HEK293 (cell line): ENCODE measurements around the gene PIGW.

ENCODE experiments used
- CTCF ChIA-PET: fragments of 350-600 bp; formaldehyde crosslinking; extraction: SDS; loops from one replicate; lab custom pipeline; 2021; ENCODE audit warnings: antibody characterized with exemption; lab: Yijun Ruan, JAX
- POLR2A ChIA-PET: fragments of 300-600 bp; formaldehyde crosslinking; extraction: SDS; loops from one replicate; lab custom pipeline; 2020; ENCODE audit warnings: antibody characterized with exemption, inconsistent platforms; lab: Yijun Ruan, JAX
- H3K27ac ChIP-seq: fragments of 200-500 bp; sonication (Bioruptor generic); 2 replicates; pipeline ENCODE4 v1.5.1; 2014; ENCODE audit warnings: low read depth, low read length, control low read depth, inconsistent platforms; ENCODE audit errors: extremely low read depth
- H3K36me3 ChIP-seq, 2 experiments: fragments of 200-500 bp in 1 of 2; sonication (Bioruptor generic) in 1 of 2; 1 replicate in 1 of 2; 2 replicates in 1 of 2; pipeline ENCODE4 v1.5.1; 2014 to 2017; ENCODE audit warnings: inconsistent platforms in 2 of 2, low read length in 2 of 2; ENCODE audit not compliant: control insufficient read depth in 2 of 2, insufficient read depth in 1 of 2
- H3K4me1 ChIP-seq: fragments of 200-500 bp; sonication (Bioruptor generic); 2 replicates; pipeline ENCODE4 v1.5.1; 2014; ENCODE audit warnings: mild to moderate bottlenecking, low read length, inconsistent platforms; ENCODE audit not compliant: control insufficient read depth, insufficient read depth
- H3K4me3 ChIP-seq: 2 replicates; pipeline ENCODE4 v1.5.1; 2011; ENCODE audit warnings: low read depth, mild to moderate bottlenecking, control low read depth, low read length, moderate library complexity
- H3K9me3 ChIP-seq: fragments of 200-500 bp; sonication (Bioruptor generic); 2 replicates; pipeline ENCODE4 v1.5.1; 2014; ENCODE audit warnings: low read depth, low read length, inconsistent platforms; ENCODE audit not compliant: control insufficient read depth, insufficient read depth
- ATF2 ChIP-seq: fragments of 450-650 bp; formaldehyde crosslinking; IDR thresholded peaks from 2 replicates; pipeline ENCODE4 v1.5.1; 2016; ENCODE audit warnings: missing biosample characterization, missing genetic modification characterization, low read depth
- BCL11B ChIP-seq: fragments of 450-650 bp; formaldehyde crosslinking; IDR thresholded peaks from 2 replicates; pipeline ENCODE4 v1.5.1; 2016; ENCODE audit warnings: low read depth, missing biosample characterization, missing genetic modification characterization
- BCL6B ChIP-seq: fragments of 450-650 bp; formaldehyde crosslinking; IDR thresholded peaks from 2 replicates; pipeline ENCODE4 v1.5.1; 2017; ENCODE audit warnings: missing biosample characterization, missing genetic modification characterization
- KLF1 ChIP-seq: fragments of 450-650 bp; formaldehyde crosslinking; IDR thresholded peaks from 2 replicates; pipeline ENCODE4 v1.5.1; 2016; ENCODE audit warnings: missing biosample characterization, missing genetic modification characterization
- KLF17 ChIP-seq: fragments of 450-650 bp; formaldehyde crosslinking; IDR thresholded peaks from 2 replicates; pipeline ENCODE4 v1.5.1; 2016; ENCODE audit warnings: missing biosample characterization, missing genetic modification characterization
- PRDM10 ChIP-seq: fragments of 450-650 bp; formaldehyde crosslinking; IDR thresholded peaks from 2 replicates; pipeline ENCODE4 v1.5.1; 2016; ENCODE audit warnings: missing biosample characterization, missing genetic modification characterization
- ZIC2 ChIP-seq: fragments of 450-650 bp; formaldehyde crosslinking; IDR thresholded peaks from 2 replicates; pipeline ENCODE4 v1.5.1; 2016; ENCODE audit warnings: missing biosample characterization, missing genetic modification characterization
- ZNF169 ChIP-seq: fragments of 450-650 bp; formaldehyde crosslinking; IDR thresholded peaks from 2 replicates; pipeline ENCODE4 v1.5.1; 2016; ENCODE audit warnings: missing biosample characterization, missing genetic modification characterization
- ZNF223 ChIP-seq: fragments of 450-650 bp; formaldehyde crosslinking; IDR thresholded peaks from 2 replicates; pipeline ENCODE4 v1.5.1; 2016; ENCODE audit warnings: missing biosample characterization, missing genetic modification characterization
- ZNF292 ChIP-seq: fragments of 450-650 bp; formaldehyde crosslinking; IDR thresholded peaks from 2 replicates; pipeline ENCODE4 v1.5.1; 2016; ENCODE audit warnings: low read depth, missing biosample characterization, missing genetic modification characterization, borderline replicate concordance
- ZNF37A ChIP-seq: fragments of 450-650 bp; IDR thresholded peaks from 2 replicates; pipeline ENCODE4 v1.5.1; 2018; ENCODE audit warnings: missing biosample characterization, missing genetic modification characterization
- ZNF394 ChIP-seq: fragments of 450-650 bp; formaldehyde crosslinking; IDR thresholded peaks from 2 replicates; pipeline ENCODE4 v1.5.1; 2016; ENCODE audit warnings: missing biosample characterization, missing genetic modification characterization, mild to moderate bottlenecking, moderate library complexity, borderline replicate concordance
- ZNF398 ChIP-seq: fragments of 450-650 bp; formaldehyde crosslinking; IDR thresholded peaks from 2 replicates; pipeline ENCODE4 v1.5.1; 2017; ENCODE audit warnings: missing biosample characterization, missing genetic modification characterization
- ZNF423 ChIP-seq: fragments of 450-650 bp; formaldehyde crosslinking; IDR thresholded peaks from 2 replicates; pipeline ENCODE4 v1.5.1; 2016; ENCODE audit warnings: missing biosample characterization, missing genetic modification characterization
- ZNF610 ChIP-seq: fragments of 450-650 bp; formaldehyde crosslinking; IDR thresholded peaks from 2 replicates; pipeline ENCODE4 v1.5.1; 2016; ENCODE audit warnings: missing biosample characterization, missing genetic modification characterization, borderline replicate concordance
- ZNF677 ChIP-seq: fragments of 450-650 bp; IDR thresholded peaks from 2 replicates; pipeline ENCODE4 v1.5.0; 2018; ENCODE audit warnings: missing biosample characterization, mild to moderate bottlenecking, missing genetic modification characterization, moderate library complexity
- ZNF707 ChIP-seq: fragments of 450-650 bp; formaldehyde crosslinking; IDR thresholded peaks from 2 replicates; pipeline ENCODE4 v1.5.1; 2016; ENCODE audit warnings: missing biosample characterization, missing genetic modification characterization
- ZNF776 ChIP-seq: fragments of 450-650 bp; formaldehyde crosslinking; IDR thresholded peaks from 2 replicates; pipeline ENCODE4 v1.5.0; 2017; ENCODE audit warnings: missing biosample characterization, missing genetic modification characterization, borderline replicate concordance
- ZNF837 ChIP-seq: fragments of 450-650 bp; formaldehyde crosslinking; IDR thresholded peaks from 2 replicates; pipeline ENCODE4 v1.5.1; 2016; ENCODE audit warnings: missing biosample characterization, missing genetic modification characterization

PIGW gene

GRCh38 chr17:36525888-36526287 lies 8.9 kb upstream of the PIGW start:
- Histone ChIP-seq H3K4me1 (no peaks in the 10 kb centered on the region), H3K27ac (no peak overlapping the region), H3K4me3 (no peak overlapping the region), H3K9me3 (no peaks in the 10 kb centered on the region), H3K36me3 (peaks cover 87% of the 10 kb centered on the region in 2 experiments)
- ChIA-PET POLR2A (interaction anchor here (1.3 to 1.6 kb wide), 2 partner anchors 8 to 10 kb away, joined by 3 to 4 read pairs; partner anchors contain the start of genes MYO19 and PIGW), CTCF (no interaction called here)
- TF ChIP-seq ZNF776 (tag by site-specific recombination) (no peak), ATF2 (tag by site-specific recombination) (no peak), ZIC2 (tag by site-specific recombination) (no peak), KLF1 (tag by site-specific recombination) (no peak), ZNF610 (tag by site-specific recombination) (no peak), ZNF223 (tag by site-specific recombination) (no peak), ZNF292 (tag by site-specific recombination) (no peak), ZNF837 (no peak), PRDM10 (tag by site-specific recombination) (no peak), ZNF37A (tag by site-specific recombination) (no peak), BCL11B (no peak), ZNF169 (tag by site-specific recombination) (no peak), BCL6B (tag by site-specific recombination) (no peak), ZNF707 (tag by site-specific recombination) (no peak)

- no peaks in the 10 kb centered on the region for H3K4me1 ChIP-seq
- TF ChIP-seq ZNF677 (tag by site-specific recombination) (no peak), ZNF394 (no peak), ZNF423 (tag by site-specific recombination) (no peak), KLF17 (no peak), ZNF398 (tag by site-specific recombination) (no peak)
- H3K27ac ChIP-seq: no peak overlapping the region
- H3K9me3 ChIP-seq: no peaks in the 10 kb centered on the region
- ChIA-PET POLR2A (no interaction called here), CTCF (interaction anchor here (0.6 kb wide), 1 partner anchor 12 kb away, joined by 3 read pairs; no protein-coding TSS in a partner anchor)
- H3K4me3 ChIP-seq: no peak overlapping the region
- H3K36me3 ChIP-seq: peaks cover 85 to 86% of the 10 kb centered on the region in 2 experiments
Observed at GRCh38 chr17:36527621-36528250, 7.1 kb upstream of the PIGW start.
